Measurements from ENCODE around the gene FAM32A. TPM values are rescaled to one million over a fixed set of nuclear protein-coding genes. Genes with fewer than 3 reads are reported as not detected.

The FAM32A gene
- 86.5 to 98.3 TPM (median 93.3 TPM) in 5 replicates for total RNA-seq (2022; extraction: Qiagen RNA extraction; ENCODE audit: low read depth)

DNA sequence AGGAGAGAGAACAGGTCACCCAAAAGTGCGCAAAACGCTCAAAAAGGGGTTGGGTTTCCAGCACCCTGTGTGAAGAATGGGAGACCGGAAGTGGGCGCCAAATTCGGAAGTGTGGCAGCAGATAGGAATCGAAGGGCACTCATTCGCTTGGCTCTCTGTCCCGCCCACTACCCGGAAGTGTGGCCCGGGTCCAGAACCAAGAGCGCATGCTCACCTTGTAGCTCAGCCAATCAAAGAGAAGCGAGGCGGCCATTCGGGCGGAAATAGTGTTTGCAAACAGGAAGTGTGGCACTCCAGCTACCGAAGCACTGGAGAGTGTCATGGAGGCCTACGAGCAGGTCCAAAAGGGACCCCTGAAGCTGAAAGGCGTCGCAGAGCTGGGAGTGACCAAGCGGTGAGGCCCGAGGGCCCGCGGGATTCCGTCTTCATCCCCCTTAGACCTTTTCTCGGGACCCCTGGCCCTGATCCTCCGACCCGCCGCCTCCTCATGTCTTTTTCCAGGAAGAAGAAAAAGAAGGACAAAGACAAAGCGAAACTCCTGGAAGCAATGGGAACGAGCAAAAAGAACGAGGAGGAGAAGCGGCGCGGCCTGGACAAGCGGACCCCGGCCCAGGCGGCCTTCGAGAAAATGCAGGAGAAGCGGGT, at the start of gene FAM32A:
FAM32A (plus strand) TSS at position 288 of the 645 bp plus-strand sequence; CDS start at position 321, 33 bp downstream.

DNA sequence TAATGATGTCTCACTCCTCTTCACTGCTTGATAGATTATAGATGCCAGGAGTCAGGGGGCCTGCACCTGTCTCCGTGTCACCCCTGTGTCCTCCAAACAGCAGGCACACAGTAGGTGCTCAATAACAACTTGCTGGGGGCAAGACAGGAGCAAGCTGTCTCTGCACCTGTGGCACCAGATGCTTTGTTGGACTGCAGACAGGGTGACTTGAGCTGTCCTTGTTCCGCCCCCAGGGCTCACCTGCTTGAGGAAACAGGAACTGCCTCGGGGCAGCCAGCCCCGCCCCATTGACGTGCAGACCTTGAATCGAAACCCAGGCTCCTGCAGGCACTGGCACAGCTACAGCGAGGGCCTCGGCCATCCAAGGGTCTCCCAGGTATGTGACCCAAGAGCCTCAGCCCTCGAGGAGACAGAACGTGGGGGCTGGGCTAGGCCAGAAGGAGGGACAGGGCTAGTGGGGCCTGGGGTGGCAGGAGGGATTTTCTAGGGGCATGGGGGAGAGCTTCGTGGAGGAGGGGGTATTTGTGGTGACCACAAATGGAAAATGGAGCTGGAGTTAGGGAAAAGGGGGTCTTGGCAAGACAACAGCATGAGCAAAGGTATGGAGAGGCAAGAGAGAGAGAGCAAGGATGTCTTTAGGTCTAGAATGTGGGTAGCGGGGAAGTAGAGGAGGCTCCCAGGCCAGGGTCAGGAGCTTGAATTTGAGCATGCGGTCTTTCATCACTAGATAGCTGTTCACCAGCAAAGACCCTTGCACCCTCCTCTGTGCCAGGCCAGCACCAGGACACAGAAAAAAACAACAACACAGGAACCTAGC, 41.6 kb upstream of the FAM32A start, which contains the start of gene HSH2D:
HSH2D (plus strand) TSS at position 287 of the 817 bp plus-strand sequence. CDS start 5,066 bp downstream, outside the sequence.

DNA sequence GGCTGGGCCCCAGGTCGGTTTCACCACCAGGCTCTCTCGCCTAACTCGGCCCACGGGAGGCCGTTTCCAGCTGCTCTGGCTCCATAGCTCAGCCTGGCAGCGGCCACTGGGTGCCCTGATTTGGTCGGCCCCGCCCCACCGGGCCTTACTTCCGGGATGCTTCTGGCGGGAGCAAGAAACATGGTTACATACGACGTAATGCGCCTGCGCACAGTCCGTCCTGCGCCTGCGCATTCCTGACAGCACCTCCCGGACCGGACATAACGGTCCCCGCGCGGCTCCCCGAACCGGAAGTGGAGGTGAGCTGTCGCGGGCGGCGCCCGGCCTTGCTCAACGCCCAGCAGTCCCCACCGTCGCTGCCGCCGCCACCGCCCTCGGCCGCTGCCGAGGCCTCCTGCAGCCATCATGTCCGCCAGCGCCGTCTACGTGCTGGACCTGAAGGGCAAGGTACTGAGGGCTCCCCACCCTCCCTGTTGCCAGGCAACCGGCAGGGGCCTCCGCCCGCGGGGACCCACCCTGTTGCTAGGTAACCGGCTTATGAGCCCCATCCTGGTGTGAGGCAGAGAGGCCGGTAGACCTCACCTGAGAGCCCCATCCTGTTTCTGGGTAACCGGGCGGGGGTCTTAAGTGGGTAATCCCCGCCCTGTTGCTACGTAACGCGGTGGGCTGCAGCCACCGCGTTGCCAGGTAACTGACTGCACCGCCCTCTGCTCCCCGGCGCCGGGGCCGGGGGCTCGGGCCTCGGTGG, 12.6 kb downstream of the FAM32A start, which contains the start of gene AP1M1:
AP1M1 (plus strand) TSS at position 290 of the 748 bp plus-strand sequence; CDS start at position 406, 116 bp downstream.

Other genes starting within 250 kb of the FAM32A start
- gene OR10H4, start 236.4 kb upstream of the FAM32A start, total RNA-seq (2022; extraction: Qiagen RNA extraction; ENCODE audit: low read depth) = not detected in 5 replicates
- 369 to 594 TPM (median 460 TPM) in 5 replicates for gene TPM4, start 108.9 kb upstream of the FAM32A start, total RNA-seq (2022; extraction: Qiagen RNA extraction; ENCODE audit: low read depth)
- gene RAB8A, start 73.5 kb upstream of the FAM32A start, total RNA-seq (2022; extraction: Qiagen RNA extraction; ENCODE audit: low read depth) = 48.2 to 93.5 TPM (median 52.2 TPM) in 5 replicates
- gene HSH2D, start 41.7 kb upstream of the FAM32A start, total RNA-seq (2022; extraction: Qiagen RNA extraction; ENCODE audit: low read depth) = 0.11 to 0.19 TPM in 2 of 5 replicates, not detected in the others
- gene CIB3, start 11.9 kb upstream of the FAM32A start, total RNA-seq (2022; extraction: Qiagen RNA extraction; ENCODE audit: low read depth) = not detected in 5 replicates
- gene AP1M1, start 12.5 kb downstream of the FAM32A start, total RNA-seq (2022; extraction: Qiagen RNA extraction; ENCODE audit: low read depth) = 49.4 to 72.9 TPM (median 69.5 TPM) in 5 replicates
- gene KLF2, start 139.4 kb downstream of the FAM32A start, total RNA-seq (2022; extraction: Qiagen RNA extraction; ENCODE audit: low read depth) = 13.1 to 35.2 TPM (median 30.6 TPM) in 5 replicates

Measured in A549 treated with ZK216348 at 1 μM for 4 hours (cell line).